ENCODE measurements around the gene PAM16. TPM values are rescaled to one million over a fixed set of nuclear protein-coding genes. Genes with fewer than 3 reads are reported as not detected.

The PAM16 gene
- total RNA-seq, 2 experiments from 2014 or later: 67.8 to 71.3 TPM

GRCh38 chr16:4381072-4381934 is 30.2 kb upstream of the PAM16 start:
- H3K27ac Mint-ChIP-seq: no peak overlapping the region
- no peaks in the 10 kb centered on the region for H3K27me3 Mint-ChIP-seq (ENCODE audit: low read depth)
- H3K36me3 Mint-ChIP-seq (ENCODE audit: low read depth): no peaks in the 10 kb centered on the region
- DNase-seq: no peak
- intact Hi-C loops (cut with micrococcal nuclease): no loop called here
- no peak overlapping the region for H3K4me3 Mint-ChIP-seq
- H3K4me1 Mint-ChIP-seq (ENCODE audit: low read depth): no peaks in the 10 kb centered on the region
- CTCF ChIA-PET: interaction anchor here (0.9 to 1.1 kb wide), 2 partner anchors 21 to 23 kb away, joined by 3 to 5 read pairs; no protein-coding TSS in a partner anchor
- no peaks in the 10 kb centered on the region for H3K9me3 Mint-ChIP-seq

- DNase-seq: no peak
- no peak overlapping the region for H3K4me3 Mint-ChIP-seq
- H3K27ac Mint-ChIP-seq: no peak overlapping the region
- H3K36me3 Mint-ChIP-seq (ENCODE audit: low read depth): no peaks in the 10 kb centered on the region
- intact Hi-C loops (cut with micrococcal nuclease): no loop called here
- no peaks in the 10 kb centered on the region for H3K9me3 Mint-ChIP-seq
- H3K4me1 Mint-ChIP-seq (ENCODE audit: low read depth): no peaks in the 10 kb centered on the region
- CTCF ChIA-PET: interaction anchor here (0.6 kb wide), 1 partner anchor 529 kb away, joined by 3 read pairs; no protein-coding TSS in a partner anchor
- H3K27me3 Mint-ChIP-seq (ENCODE audit: low read depth): no peaks in the 10 kb centered on the region
Measured at GRCh38 chr16:4380119-4381063, 29.3 kb upstream of the PAM16 start.

GRCh38 chr16:4378999-4379690 is 28.0 kb upstream of the PAM16 start:
- Mint-ChIP-seq H3K27ac (no peak overlapping the region), H3K27me3 (ENCODE audit: low read depth) (no peaks in the 10 kb centered on the region), H3K4me1 (ENCODE audit: low read depth) (no peaks in the 10 kb centered on the region), H3K9me3 (no peaks in the 10 kb centered on the region), H3K36me3 (ENCODE audit: low read depth) (no peaks in the 10 kb centered on the region), H3K4me3 (no peak overlapping the region)
- CTCF ChIA-PET: interaction anchor here (0.6 kb wide), 1 partner anchor 238 kb away, joined by 3 read pairs; no protein-coding TSS in a partner anchor
- intact Hi-C loops (cut with micrococcal nuclease): no loop called here
- DNase-seq: no peak

- no peak for DNase-seq
- no peak overlapping the region for H3K27ac Mint-ChIP-seq
- CTCF ChIA-PET: no interaction called here
- no peaks in the 10 kb centered on the region for H3K27me3 Mint-ChIP-seq (ENCODE audit: low read depth)
- peaks cover 2% of the 10 kb centered on the region for H3K4me1 Mint-ChIP-seq (ENCODE audit: low read depth)
- intact Hi-C loops (cut with micrococcal nuclease): no loop called here
- H3K36me3 Mint-ChIP-seq (ENCODE audit: low read depth): no peaks in the 10 kb centered on the region
- no peak overlapping the region for H3K4me3 Mint-ChIP-seq
- H3K9me3 Mint-ChIP-seq: no peaks in the 10 kb centered on the region
Measured at GRCh38 chr16:4378161-4378666, 27.1 kb upstream of the PAM16 start.

- Mint-ChIP-seq H3K27me3 (ENCODE audit: low read depth) (no peaks in the 10 kb centered on the region), H3K36me3 (ENCODE audit: low read depth) (no peaks in the 10 kb centered on the region), H3K4me3 (no peak overlapping the region), H3K27ac (no peak overlapping the region), H3K4me1 (ENCODE audit: low read depth) (peaks cover 2% of the 10 kb centered on the region), H3K9me3 (no peaks in the 10 kb centered on the region)
- CTCF ChIA-PET: interaction anchor here (0.7 kb wide), 1 partner anchor 28 kb away, joined by 4 read pairs; no protein-coding TSS in a partner anchor
- no peak for DNase-seq
- intact Hi-C loops (cut with micrococcal nuclease): no loop called here
Measured at GRCh38 chr16:4377573-4378154, 26.5 kb upstream of the PAM16 start.

GRCh38 chr16:4376893-4377572 is 25.9 kb upstream of the PAM16 start:
- Mint-ChIP-seq H3K27me3 (ENCODE audit: low read depth) (no peaks in the 10 kb centered on the region), H3K27ac (no peak overlapping the region), H3K4me3 (no peak overlapping the region), H3K4me1 (ENCODE audit: low read depth) (peaks cover 4% of the 10 kb centered on the region), H3K9me3 (no peaks in the 10 kb centered on the region), H3K36me3 (ENCODE audit: low read depth) (no peaks in the 10 kb centered on the region)
- no peak for DNase-seq
- CTCF ChIA-PET: interaction anchor here (0.7 kb wide), 1 partner anchor 27 kb away, joined by 4 read pairs; no protein-coding TSS in a partner anchor
- intact Hi-C loops (cut with micrococcal nuclease): no loop called here

- Mint-ChIP-seq H3K27me3 (ENCODE audit: low read depth) (no peaks in the 10 kb centered on the region), H3K9me3 (no peaks in the 10 kb centered on the region), H3K4me3 (no peak overlapping the region), H3K36me3 (ENCODE audit: low read depth) (no peaks in the 10 kb centered on the region), H3K27ac (no peak overlapping the region), H3K4me1 (ENCODE audit: low read depth) (peaks cover 4% of the 10 kb centered on the region)
- CTCF ChIA-PET: interaction anchor here (2.1 kb wide), 1 partner anchor 26 kb away, joined by 5 read pairs; no protein-coding TSS in a partner anchor
- DNase-seq: no peak
- intact Hi-C loops (cut with micrococcal nuclease): no loop called here
Measured at GRCh38 chr16:4376126-4376892, 25.2 kb upstream of the PAM16 start.

GRCh38 chr16:4375717-4376116 is 24.6 kb upstream of the PAM16 start:
- Mint-ChIP-seq H3K27me3 (ENCODE audit: low read depth) (no peaks in the 10 kb centered on the region), H3K9me3 (no peaks in the 10 kb centered on the region), H3K4me3 (no peak overlapping the region), H3K4me1 (ENCODE audit: low read depth) (peaks cover 4% of the 10 kb centered on the region), H3K36me3 (ENCODE audit: low read depth) (no peaks in the 10 kb centered on the region), H3K27ac (no peak overlapping the region)
- no peak for DNase-seq
- CTCF ChIA-PET: interaction anchor here (2.1 kb wide), 1 partner anchor 27 kb away, joined by 5 read pairs; no protein-coding TSS in a partner anchor
- intact Hi-C loops (cut with micrococcal nuclease): no loop called here

- Mint-ChIP-seq H3K36me3 (ENCODE audit: low read depth) (no peaks in the 10 kb centered on the region), H3K27me3 (ENCODE audit: low read depth) (no peaks in the 10 kb centered on the region), H3K27ac (no peak overlapping the region), H3K4me1 (ENCODE audit: low read depth) (peaks cover 4% of the 10 kb centered on the region), H3K9me3 (no peaks in the 10 kb centered on the region), H3K4me3 (no peak overlapping the region)
- DNase-seq: no peak
- intact Hi-C loops (cut with micrococcal nuclease): no loop called here
- CTCF ChIA-PET: interaction anchor here (0.6 to 2.1 kb wide), 4 partner anchors 15 to 66 kb away, joined by 3 to 5 read pairs (median 3); no protein-coding TSS in a partner anchor
Measured at GRCh38 chr16:4373909-4374742, 23.0 kb upstream of the PAM16 start.

GRCh38 chr16:4373356-4373908 is 22.3 kb upstream of the PAM16 start:
- H3K36me3 Mint-ChIP-seq (ENCODE audit: low read depth): no peaks in the 10 kb centered on the region
- H3K4me3 Mint-ChIP-seq: no peak overlapping the region
- H3K27me3 Mint-ChIP-seq (ENCODE audit: low read depth): no peaks in the 10 kb centered on the region
- CTCF ChIA-PET: interaction anchor here (0.6 to 1.1 kb wide), 3 partner anchors 14 to 114 kb away, joined by 3 to 7 read pairs (median 3); no protein-coding TSS in a partner anchor
- no peak for DNase-seq
- peaks cover 4% of the 10 kb centered on the region for H3K4me1 Mint-ChIP-seq (ENCODE audit: low read depth)
- no peaks in the 10 kb centered on the region for H3K9me3 Mint-ChIP-seq
- no peak overlapping the region for H3K27ac Mint-ChIP-seq
- intact Hi-C loops (cut with micrococcal nuclease): no loop called here

Measured in activated naive CD4-positive, alpha-beta T cell treated with anti-CD3 and anti-CD28 coated beads for 36 hours (primary cell).